Adrenal gland (tissue), 12 donors: ENCODE data around the gene IKZF3. TPM values are rescaled to one million over a fixed set of nuclear protein-coding genes. Genes with fewer than 3 reads are reported as not detected.

ENCODE experiments used
- DNase-seq, 7 donors: peaks; one replicate each; pipeline ENCODE4 v3.0.0-alpha.2; 2019 to 2020
- H3K27ac ChIP-seq, 5 donors: fragments of 200-600 bp; sonication (generic) in 4 of 5; 1 replicate in 3 of 5; 2 replicates in 2 of 5; pipeline versions ENCODE4 v1.5.1 to v1.8.0; 2016 to 2020; ENCODE audit warnings: mild to moderate bottlenecking in 1 of 5
- H3K27me3 ChIP-seq: fragments of 200-600 bp; 2 replicates; pipeline ENCODE4 v1.8.0; 2021
- H3K36me3 ChIP-seq, 2 donors: fragments of 200-600 bp; replicated peaks in 1 of 2; 1 replicate in 1 of 2; 2 replicates in 1 of 2; pipeline versions ENCODE4 v1.5.1 to v1.8.0; 2018 to 2022
- H3K4me1 ChIP-seq, 2 donors: fragments of 200-600 bp; replicated peaks in 1 of 2; 1 replicate in 1 of 2; 2 replicates in 1 of 2; pipeline versions ENCODE4 v1.5.1 to v1.8.0; 2018 to 2021
- H3K4me3 ChIP-seq, 4 donors: fragments of 200-600 bp; sonication (generic) in 3 of 4; one replicate each; pipeline ENCODE4 v1.5.1; 2016 to 2018
- H3K9me3 ChIP-seq, 3 donors: fragments of 200-600 bp; sonication (generic) in 1 of 3; replicated peaks in 1 of 3; 1 replicate in 2 of 3; 2 replicates in 1 of 3; pipeline versions ENCODE4 v1.5.1 to v1.8.0; 2016 to 2021
- POLR2A ChIP-seq, 2 donors: fragments of 450-650 bp; IDR thresholded peaks; one replicate each; pipeline ENCODE4 v1.6.1; 2017; ENCODE audit warnings: antibody characterized with exemption in 2 of 2, mild to moderate bottlenecking in 2 of 2, moderate library complexity in 1 of 2
- WGBS, 4 donors: extraction: QIAGEN DNeasy Blood & Tissue Kit in 2 of 4; methylation state at CpG; one replicate each; pipeline versions ENCODE4 v1.1.5 to v1.1.7; 2013 to 2017; 5-methylcytosine and 5-hydroxymethylcytosine counted together
- intact Hi-C, 2 donors: fragments of 100-400 bp; cut with DNase I; formaldehyde crosslinking; loops; one replicate each; pipeline versions ENCODE4 v1.14.1 to v1.15.0; 2022 to 2023
- polyA plus RNA-seq, 3 donors: library from polyadenylated mRNA; stranded (reverse); fragments of 200-250 nt in 2 of 3; fragments of 350-450 nt in 1 of 3; fragmentation: Illumina TruSeq in 1 of 3; extraction: RNeasy Lipid Tissue Mini Kit (QIAGEN cat#74804) in 1 of 3; gene quantifications; one replicate each; pipeline ENCODE4 v1.2.3, GENCODE V29; 2013 to 2014
- total RNA-seq, 9 donors: library from RNA; depleted of rRNA in 4 of 9; stranded (reverse); fragments of >200 nt in 4 of 9; fragments of 120-200 nt in 1 of 9; fragmentation: NEBNext Ultra II Directional in 1 of 9; extraction: Animal tissue kit (Norgen Biotek cat#: 25700) in 1 of 9; gene quantifications; one replicate each; pipeline versions ENCODE4 v1.1.0 to v1.2.4, GENCODE V29; 2013 to 2023
- TF ChIP-seq, protein P1 (sequence below), 6 experiments: fragments of 450-650 bp in 4 of 6; fragments of 200-600 bp in 2 of 6; sonication (generic) in 1 of 6; IDR thresholded peaks; 1 replicate in 5 of 6; 2 replicates in 1 of 6; pipeline versions ENCODE4 v1.5.1 to v1.8.0; 2016 to 2021; ENCODE audit warnings: antibody characterized with exemption in 6 of 6, mild to moderate bottlenecking in 2 of 6, moderate library complexity in 1 of 6
- donor health status: healthy with polysubstance abuse.
- donor health status: Bipolar disorder and iron deficiency.
- donor health status: DM: yes; HTN: yes; CAD: no.
- donor health status: DM: no; HTN: no; CAD: no.
- donor health status: DM: no; HTN: no; CAD: no.
- donor health status: DM: yes; HTN: yes; CAD: no.

IKZF3 gene
- total and polyA plus RNA-seq, 12 donors: 0.06 to 3.6 (median 0.86) TPM

DNA sequence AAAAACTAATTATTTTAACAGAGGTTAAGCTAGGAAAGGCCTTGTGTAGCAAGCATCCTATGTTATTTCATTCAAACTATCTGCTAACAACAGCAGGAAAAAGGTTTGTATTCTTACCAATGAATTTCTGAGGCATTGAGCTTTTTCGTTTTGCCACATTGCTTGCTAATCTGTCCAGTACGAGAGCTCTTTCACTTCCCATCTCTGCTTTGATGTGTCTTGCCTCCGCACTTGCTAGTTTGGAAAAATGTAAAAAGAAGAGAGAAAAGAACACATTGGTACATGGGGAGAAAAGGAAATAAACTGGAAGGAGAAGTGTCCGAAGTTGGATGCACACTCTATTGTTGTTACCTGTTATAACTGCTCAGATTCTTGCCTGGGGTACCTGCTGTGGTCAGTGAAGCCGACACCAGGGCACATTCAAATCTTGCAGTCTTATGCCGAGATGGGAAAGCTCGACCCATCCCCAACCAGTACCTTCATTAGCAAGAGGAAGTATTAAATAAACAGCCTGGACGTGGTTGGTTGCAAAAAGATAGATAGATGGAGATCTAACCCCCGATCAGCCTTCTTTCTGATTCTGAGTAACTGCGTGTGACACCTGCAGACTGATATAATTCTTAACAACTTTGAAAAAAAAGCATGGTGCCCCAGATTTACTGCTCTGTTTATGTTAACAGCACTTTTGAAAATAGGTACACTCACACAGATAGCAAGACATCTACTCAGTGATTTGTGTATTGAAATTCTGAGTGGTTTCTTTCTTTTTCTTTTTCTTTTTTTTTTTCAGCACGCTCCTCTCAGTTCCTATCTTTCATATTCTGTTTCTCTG, 86.4 kb downstream of the IKZF3 start:
- no peaks in the 10 kb centered on the region for H3K36me3 ChIP-seq
- H3K27me3 ChIP-seq: peaks cover 44% of the 10 kb centered on the region
- H3K27ac ChIP-seq: no peak overlapping the region
- DNase-seq: no peak
- H3K4me3 ChIP-seq: no peak overlapping the region
- H3K4me1 ChIP-seq: no peaks in the 10 kb centered on the region
- TF ChIP-seq, protein P1, sequence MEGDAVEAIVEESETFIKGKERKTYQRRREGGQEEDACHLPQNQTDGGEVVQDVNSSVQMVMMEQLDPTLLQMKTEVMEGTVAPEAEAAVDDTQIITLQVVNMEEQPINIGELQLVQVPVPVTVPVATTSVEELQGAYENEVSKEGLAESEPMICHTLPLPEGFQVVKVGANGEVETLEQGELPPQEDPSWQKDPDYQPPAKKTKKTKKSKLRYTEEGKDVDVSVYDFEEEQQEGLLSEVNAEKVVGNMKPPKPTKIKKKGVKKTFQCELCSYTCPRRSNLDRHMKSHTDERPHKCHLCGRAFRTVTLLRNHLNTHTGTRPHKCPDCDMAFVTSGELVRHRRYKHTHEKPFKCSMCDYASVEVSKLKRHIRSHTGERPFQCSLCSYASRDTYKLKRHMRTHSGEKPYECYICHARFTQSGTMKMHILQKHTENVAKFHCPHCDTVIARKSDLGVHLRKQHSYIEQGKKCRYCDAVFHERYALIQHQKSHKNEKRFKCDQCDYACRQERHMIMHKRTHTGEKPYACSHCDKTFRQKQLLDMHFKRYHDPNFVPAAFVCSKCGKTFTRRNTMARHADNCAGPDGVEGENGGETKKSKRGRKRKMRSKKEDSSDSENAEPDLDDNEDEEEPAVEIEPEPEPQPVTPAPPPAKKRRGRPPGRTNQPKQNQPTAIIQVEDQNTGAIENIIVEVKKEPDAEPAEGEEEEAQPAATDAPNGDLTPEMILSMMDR (IDR thresholded peaks at IDR 0.05): no peak
- no peak for TF ChIP-seq POLR2A (IDR thresholded peaks at IDR 0.05)
- intact Hi-C loops: no loop called here
- WGBS, 4 donors: 52 to 58% (median 54%) methylated on average over 11 of the region's 11 CpGs
- no peaks in the 10 kb centered on the region for H3K9me3 ChIP-seq

DNA sequence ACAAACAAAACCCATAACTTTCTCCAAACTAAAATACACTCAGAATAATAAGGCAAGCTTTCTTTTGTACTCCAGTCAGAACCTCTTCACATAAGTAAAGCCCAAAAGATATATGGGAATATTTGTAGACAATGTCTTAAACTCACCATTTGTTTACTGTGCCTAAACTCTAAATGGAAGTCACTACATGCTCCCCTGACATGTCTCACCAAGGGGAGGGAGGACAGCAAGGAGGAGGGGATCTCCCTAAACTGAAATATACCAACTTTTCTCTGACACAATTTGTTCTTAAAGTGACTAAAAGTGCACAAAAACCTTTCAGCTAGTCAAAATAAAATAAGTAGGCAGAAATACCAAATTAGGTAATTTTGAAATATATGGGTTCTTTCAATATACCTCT, 87.9 kb downstream of the IKZF3 start:
- no peaks in the 10 kb centered on the region for H3K9me3 ChIP-seq
- H3K4me3 ChIP-seq: no peak overlapping the region
- DNase-seq: no peak
- no peaks in the 10 kb centered on the region for H3K4me1 ChIP-seq
- no peak overlapping the region for H3K27ac ChIP-seq
- TF ChIP-seq, protein P1 (IDR thresholded peaks at IDR 0.05): no peak
- TF ChIP-seq POLR2A (IDR thresholded peaks at IDR 0.05): no peak
- H3K27me3 ChIP-seq: peaks cover 39% of the 10 kb centered on the region
- intact Hi-C loops: no loop called here
- no peaks in the 10 kb centered on the region for H3K36me3 ChIP-seq

DNA sequence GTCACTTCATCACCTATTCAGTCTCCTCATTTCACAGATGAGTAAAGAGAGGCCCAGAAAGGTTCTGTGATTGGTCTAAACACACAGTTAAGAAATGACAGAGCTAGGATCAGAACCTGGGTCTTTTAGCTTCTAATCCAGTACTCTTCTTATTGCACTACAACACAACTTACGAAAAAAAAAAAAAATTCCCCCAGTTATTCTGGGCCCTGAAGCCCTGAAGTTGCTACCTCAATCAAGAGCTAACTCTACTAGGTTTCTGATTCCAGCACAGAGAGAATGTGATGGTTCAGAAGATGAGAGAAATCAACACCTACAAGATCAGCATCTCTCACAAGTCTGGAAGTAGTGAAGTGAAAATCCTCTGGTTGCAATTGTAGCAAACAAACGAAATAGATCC, 89.1 kb downstream of the IKZF3 start:
- no peaks in the 10 kb centered on the region for H3K36me3 ChIP-seq
- H3K9me3 ChIP-seq: no peaks in the 10 kb centered on the region
- TF ChIP-seq, protein P1 (IDR thresholded peaks at IDR 0.05): no peak
- no peak for TF ChIP-seq POLR2A (IDR thresholded peaks at IDR 0.05)
- no peaks in the 10 kb centered on the region for H3K4me1 ChIP-seq
- H3K27ac ChIP-seq: no peak overlapping the region
- H3K27me3 ChIP-seq: peaks cover 31% of the 10 kb centered on the region
- H3K4me3 ChIP-seq: no peak overlapping the region
- intact Hi-C loops: no loop called here
- 74 to 83% (median 76%) methylated on average over 2 of the region's 2 CpGs for WGBS, 4 donors
- no peak for DNase-seq

DNA sequence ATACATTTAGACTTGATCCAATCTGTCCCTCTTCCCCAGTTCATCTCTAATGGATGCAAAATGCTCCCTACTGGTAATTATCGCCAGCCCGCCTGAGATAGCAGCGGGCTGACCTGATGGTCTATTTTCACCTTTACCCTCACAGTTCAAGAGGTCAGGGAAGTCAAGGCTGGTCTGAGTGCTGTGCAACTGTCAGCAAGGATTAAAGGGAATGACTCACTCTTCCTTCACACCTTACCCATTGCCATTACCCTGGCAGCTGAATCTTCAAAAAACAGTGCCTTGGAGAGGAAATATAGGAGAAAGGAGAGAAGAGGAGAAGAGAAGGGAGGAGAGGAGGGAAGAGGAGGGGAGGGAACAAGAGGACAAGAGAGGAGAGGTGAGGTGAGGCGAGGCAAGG, 90.1 kb downstream of the IKZF3 start:
- Histone ChIP-seq H3K4me1 (no peaks in the 10 kb centered on the region), H3K27me3 (peaks cover 27% of the 10 kb centered on the region), H3K9me3 (no peaks in the 10 kb centered on the region), H3K4me3 (no peak overlapping the region), H3K27ac (no peak overlapping the region), H3K36me3 (no peaks in the 10 kb centered on the region)
- WGBS, 4 donors: 71 to 78% (median 77%) methylated on average over 4 of the region's 4 CpGs
- TF ChIP-seq POLR2A (IDR thresholded peaks at IDR 0.05): no peak
- TF ChIP-seq, protein P1 (IDR thresholded peaks at IDR 0.05): no peak
- intact Hi-C loops: no loop called here
- DNase-seq: no peak
